PC-9 (cell line): ENCODE data around the gene HMGCR. TPM values are rescaled to one million over a fixed set of nuclear protein-coding genes. Genes with fewer than 3 reads are reported as not detected.

ENCODE experiments used
- BruUV-seq: library from RNA; stranded (reverse); fragments of 400-500 nt; replicated peaks from 2 replicates; lab custom pipeline; 2021; lab: Mats Ljungman, UMichigan
- CTCF ChIA-PET: fragments of 300-600 bp; sonication (Branson Sonifier 250); formaldehyde crosslinking; loops from one replicate; lab custom pipeline; 2022; ENCODE audit warnings: antibody characterized with exemption; lab: Charles Lee
- POLR2A ChIA-PET: fragments of 300-600 bp; sonication (Branson Sonifier 250); formaldehyde crosslinking; loops from one replicate; lab custom pipeline; 2022; ENCODE audit warnings: antibody characterized with exemption; ENCODE audit not compliant: unreplicated experiment; lab: Charles Lee
- DNase-seq, 2 experiments: peaks; one replicate each; pipeline versions ENCODE4 v3.0.0 to v3.0.0-alpha.2; 2015 to 2022; ENCODE audit warnings: mixed read lengths in 1 of 2
- H2AFZ ChIP-seq: fragments of 200-600 bp; sonication (generic); 2 replicates; pipeline ENCODE4 v1.8.1; 2017; ENCODE audit warnings: antibody characterized with exemption
- H3F3A ChIP-seq: fragments of 200-600 bp; sonication (generic); 2 replicates; pipeline ENCODE4 v1.8.1; 2017; ENCODE audit warnings: antibody characterized with exemption, mild to moderate bottlenecking, low read depth; ENCODE audit not compliant: insufficient read depth
- H3K27ac ChIP-seq: fragments of 200-600 bp; sonication (generic); 2 replicates; pipeline ENCODE4 v1.6.1; 2016; ENCODE audit warnings: mixed run types
- H3K27me3 ChIP-seq: fragments of 200-600 bp; sonication (generic); 2 replicates; pipeline ENCODE4 v1.6.1; 2016; ENCODE audit warnings: low read depth, mixed run types; ENCODE audit not compliant: insufficient read depth
- H3K36me3 ChIP-seq: fragments of 200-600 bp; sonication (generic); 2 replicates; pipeline ENCODE4 v1.6.1; 2016; ENCODE audit warnings: low read depth, mixed run types
- H3K4me1 ChIP-seq: fragments of 200-600 bp; sonication (generic); replicated peaks from 2 replicates; pipeline ENCODE4 v1.6.1; 2016; ENCODE audit warnings: mixed run types; ENCODE audit not compliant: insufficient read depth
- H3K4me2 ChIP-seq: fragments of 200-600 bp; sonication (generic); 2 replicates; pipeline ENCODE4 v1.6.1; 2017; ENCODE audit warnings: mixed run types
- H3K4me3 ChIP-seq: fragments of 200-600 bp; sonication (generic); 2 replicates; pipeline ENCODE4 v1.6.1; 2016; ENCODE audit warnings: mixed run types
- H3K79me2 ChIP-seq: fragments of 200-600 bp; sonication (generic); 2 replicates; pipeline ENCODE4 v1.6.1; 2017; ENCODE audit warnings: low read depth, mixed run types
- H3K9me2 ChIP-seq: fragments of 200-600 bp; sonication (generic); 2 replicates; pipeline ENCODE4 v1.8.1; 2017; ENCODE audit warnings: mild to moderate bottlenecking; ENCODE audit not compliant: insufficient read depth
- H3K9me3 ChIP-seq: fragments of 200-600 bp; sonication (generic); 2 replicates; pipeline ENCODE4 v1.8.1; 2016; ENCODE audit warnings: low read depth; ENCODE audit not compliant: insufficient read depth
- H4K20me1 ChIP-seq: fragments of 200-600 bp; sonication (generic); 2 replicates; pipeline ENCODE4 v1.8.1; 2017; ENCODE audit not compliant: insufficient read depth
- EZH2 ChIP-seq: fragments of 200-600 bp; sonication (generic); IDR thresholded peaks from 2 replicates; pipeline ENCODE4 v1.8.0; 2017; ENCODE audit warnings: antibody characterized with exemption, low read depth
- intact Hi-C: fragments of 100-400 bp; cut with micrococcal nuclease; formaldehyde crosslinking; loops from one replicate; pipeline ENCODE4 v1.10.0; 2022; ENCODE audit not compliant: unreplicated experiment
- total RNA-seq: library from RNA; stranded (reverse); gene quantifications from 2 replicates; pipeline ENCODE4 v1.2.3, GENCODE V29; 2021
- TF ChIP-seq, protein P1 (sequence below): fragments of 200-600 bp; sonication (generic); conservative IDR thresholded peaks from 2 replicates; pipeline ENCODE4 v1.6.1; 2017; ENCODE audit warnings: mixed run types, antibody characterized with exemption, mild to moderate bottlenecking, moderate library complexity

The HMGCR gene
- total RNA-seq, 1 experiment from 2014 or later, result 86.8 TPM

GRCh38 chr5:75340714-75341478, 3.9 kb downstream of the HMGCR start:
- H3K4me2 ChIP-seq, result peak overlapping the region; percentile 35
- no peak overlapping the region for H2AFZ ChIP-seq
- H3K4me1 ChIP-seq, result peaks cover 45% of the 10 kb centered on the region
- TF ChIP-seq EZH2, result no peak
- TF ChIP-seq, protein P1, sequence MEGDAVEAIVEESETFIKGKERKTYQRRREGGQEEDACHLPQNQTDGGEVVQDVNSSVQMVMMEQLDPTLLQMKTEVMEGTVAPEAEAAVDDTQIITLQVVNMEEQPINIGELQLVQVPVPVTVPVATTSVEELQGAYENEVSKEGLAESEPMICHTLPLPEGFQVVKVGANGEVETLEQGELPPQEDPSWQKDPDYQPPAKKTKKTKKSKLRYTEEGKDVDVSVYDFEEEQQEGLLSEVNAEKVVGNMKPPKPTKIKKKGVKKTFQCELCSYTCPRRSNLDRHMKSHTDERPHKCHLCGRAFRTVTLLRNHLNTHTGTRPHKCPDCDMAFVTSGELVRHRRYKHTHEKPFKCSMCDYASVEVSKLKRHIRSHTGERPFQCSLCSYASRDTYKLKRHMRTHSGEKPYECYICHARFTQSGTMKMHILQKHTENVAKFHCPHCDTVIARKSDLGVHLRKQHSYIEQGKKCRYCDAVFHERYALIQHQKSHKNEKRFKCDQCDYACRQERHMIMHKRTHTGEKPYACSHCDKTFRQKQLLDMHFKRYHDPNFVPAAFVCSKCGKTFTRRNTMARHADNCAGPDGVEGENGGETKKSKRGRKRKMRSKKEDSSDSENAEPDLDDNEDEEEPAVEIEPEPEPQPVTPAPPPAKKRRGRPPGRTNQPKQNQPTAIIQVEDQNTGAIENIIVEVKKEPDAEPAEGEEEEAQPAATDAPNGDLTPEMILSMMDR, result no peak
- ChIA-PET POLR2A (interaction anchor here (0.7 kb wide), 1 partner anchor 1568 kb away, joined by 15 read pairs; no protein-coding TSS in a partner anchor), CTCF (no interaction called here)
- H3F3A ChIP-seq, result peaks cover 15% of the 10 kb centered on the region
- H4K20me1 ChIP-seq, result peaks cover 32% of the 10 kb centered on the region
- no TSS peak for BruUV-seq
- intact Hi-C loops, result no loop called here
- peaks cover 19% of the 10 kb centered on the region for H3K36me3 ChIP-seq
- no peaks in the 10 kb centered on the region for H3K9me2 ChIP-seq
- no peaks in the 10 kb centered on the region for H3K9me3 ChIP-seq
- H3K27me3 ChIP-seq, result no peaks in the 10 kb centered on the region
- peaks cover 68% of the 10 kb centered on the region for H3K79me2 ChIP-seq
- H3K27ac ChIP-seq, result peak overlapping the region; percentile 33
- peak in 1 of 2 experiments; percentile 85 for DNase-seq
- H3K4me3 ChIP-seq, result no peak overlapping the region

DNA sequence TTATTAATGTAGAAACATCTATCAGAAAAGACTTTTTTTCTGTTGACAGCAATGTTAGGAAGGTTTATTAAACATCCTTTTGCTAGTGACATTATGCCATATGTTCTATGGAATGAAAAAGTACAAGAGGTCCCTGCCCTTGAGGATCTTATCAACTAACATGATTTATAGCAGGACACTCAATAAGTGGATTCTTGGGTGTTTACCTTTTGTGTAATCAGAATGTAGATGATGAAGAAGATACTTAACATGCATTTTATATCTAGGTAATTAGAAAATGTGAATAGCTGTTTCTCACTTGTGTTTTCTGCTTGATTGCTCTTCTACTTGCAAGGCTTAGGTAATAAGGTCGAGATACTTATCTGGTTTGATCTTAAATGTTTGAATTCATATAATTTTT, 4.9 kb downstream of the HMGCR start:
- Histone ChIP-seq H3K4me2 (0 out of 2 replicates have a peak overlapping the region, but pooled peaks have one; percentile 4), H3K36me3 (peaks cover 27% of the 10 kb centered on the region), H4K20me1 (peaks cover 32% of the 10 kb centered on the region), H3K79me2 (peaks cover 68% of the 10 kb centered on the region), H3F3A (0 out of 2 replicates have a peak, but pooled peaks cover 7% of the 10 kb centered on the region), H3K9me3 (no peaks in the 10 kb centered on the region), H3K4me1 (peaks cover 42% of the 10 kb centered on the region), H3K27ac (no peak overlapping the region), H2AFZ (no peak overlapping the region), H3K4me3 (no peak overlapping the region), H3K27me3 (no peaks in the 10 kb centered on the region), H3K9me2 (no peaks in the 10 kb centered on the region)
- TF ChIP-seq EZH2, result no peak
- TF ChIP-seq, protein P1, result no peak
- no peak for DNase-seq
- intact Hi-C loops, result no loop called here
- no TSS peak for BruUV-seq
- POLR2A ChIA-PET, result no interaction called here
- CTCF ChIA-PET, result interaction anchor here (0.6 kb wide), 1 partner anchor 421 kb away, joined by 3 read pairs; no protein-coding TSS in a partner anchor

- Histone ChIP-seq H4K20me1 (peaks cover 32% of the 10 kb centered on the region), H3K9me2 (no peaks in the 10 kb centered on the region), H3K4me2 (no peak overlapping the region), H3K4me1 (peaks cover 42% of the 10 kb centered on the region), H3K9me3 (no peaks in the 10 kb centered on the region), H2AFZ (no peak overlapping the region), H3K27me3 (no peaks in the 10 kb centered on the region), H3K27ac (no peak overlapping the region), H3K79me2 (peaks cover 66% of the 10 kb centered on the region), H3K4me3 (no peak overlapping the region), H3F3A (0 out of 2 replicates have a peak, but pooled peaks cover 7% of the 10 kb centered on the region), H3K36me3 (peaks cover 32% of the 10 kb centered on the region)
- TF ChIP-seq, protein P1, result no peak
- BruUV-seq, result no TSS peak
- ChIA-PET CTCF (no interaction called here), POLR2A (no interaction called here)
- no peak for DNase-seq
- intact Hi-C loops, result no loop called here
Measured at GRCh38 chr5:75342836-75343235, 5.8 kb downstream of the HMGCR start.
